Neural progenitor cell (in vitro differentiated cells): Measurements from ENCODE around the gene THSD4. TPM values are rescaled to one million over a fixed set of nuclear protein-coding genes. Genes with fewer than 3 reads are reported as not detected.

Experiments used
- DNase-seq: peaks from one replicate; pipeline ENCODE4 v3.0.0-alpha.2; 2016; ENCODE audit warnings: low spot score
- H2AFZ ChIP-seq: fragments of 200-600 bp; sonication (generic); replicated peaks from 2 replicates; pipeline ENCODE4 v1.6.1; 2016; ENCODE audit warnings: antibody characterized with exemption
- H3F3A ChIP-seq: fragments of 200-600 bp; sonication (generic); 2 replicates; pipeline ENCODE4 v1.6.1; 2016; ENCODE audit warnings: antibody characterized with exemption, low read depth
- H3K27ac ChIP-seq: fragments of 200-600 bp; sonication (generic); 2 replicates; pipeline ENCODE4 v1.5.1; 2016; ENCODE audit warnings: mild to moderate bottlenecking
- H3K27me3 ChIP-seq: fragments of 200-600 bp; sonication (generic); 2 replicates; pipeline ENCODE4 v1.6.1; 2016; ENCODE audit warnings: mild to moderate bottlenecking, moderate library complexity
- H3K36me3 ChIP-seq: fragments of 200-600 bp; sonication (generic); 2 replicates; pipeline ENCODE4 v1.5.1; 2016
- H3K4me1 ChIP-seq: fragments of 200-600 bp; sonication (generic); 2 replicates; pipeline ENCODE4 v1.6.1; 2016; ENCODE audit warnings: mixed run types
- H3K4me2 ChIP-seq: fragments of 200-600 bp; sonication (generic); 2 replicates; pipeline ENCODE4 v1.6.1; 2016
- H3K4me3 ChIP-seq: fragments of 200-600 bp; sonication (generic); 2 replicates; pipeline ENCODE4 v1.5.1; 2016
- H3K79me2 ChIP-seq: fragments of 200-600 bp; sonication (generic); 2 replicates; pipeline ENCODE4 v1.6.1; 2016; ENCODE audit warnings: low read depth
- H3K9ac ChIP-seq: fragments of 200-600 bp; sonication (generic); 2 replicates; pipeline ENCODE4 v1.6.1; 2016
- H3K9me3 ChIP-seq: fragments of 200-600 bp; sonication (generic); 2 replicates; pipeline ENCODE4 v1.5.1; 2016; ENCODE audit warnings: low read depth
- H4K20me1 ChIP-seq: fragments of 200-600 bp; sonication (generic); 2 replicates; pipeline ENCODE4 v1.6.1; 2016; ENCODE audit warnings: low read depth
- H3K27ac Mint-ChIP-seq: 3 replicates; pipeline ENCODE4 v1.8.0; 2021; ENCODE audit warnings: mixed read lengths
- H3K27me3 Mint-ChIP-seq: 2 replicates; pipeline ENCODE4 v1.8.0; 2022; ENCODE audit warnings: low read depth, mild to moderate bottlenecking, inconsistent platforms, moderate library complexity, mixed read lengths; ENCODE audit not compliant: insufficient read depth
- H3K36me3 Mint-ChIP-seq: 3 replicates; pipeline ENCODE4 v1.8.0; 2021; ENCODE audit warnings: mixed read lengths
- H3K4me1 Mint-ChIP-seq: 3 replicates; pipeline ENCODE4 v1.8.0; 2021; ENCODE audit warnings: mixed read lengths
- H3K4me3 Mint-ChIP-seq: 3 replicates; pipeline ENCODE4 v1.8.0; 2021; ENCODE audit warnings: mild to moderate bottlenecking, moderate library complexity, mixed read lengths
- H3K9me3 Mint-ChIP-seq: 3 replicates; pipeline ENCODE4 v1.8.0; 2020; ENCODE audit warnings: mixed read lengths
- CTCF ChIP-seq: fragments of 200-600 bp; sonication (generic); IDR thresholded peaks from 2 replicates; pipeline ENCODE4 v1.5.1; 2017; ENCODE audit warnings: antibody characterized with exemption, mild to moderate bottlenecking
- EZH2 ChIP-seq: fragments of 200-600 bp; sonication (generic); IDR thresholded peaks from 2 replicates; pipeline ENCODE4 v1.6.1; 2017; ENCODE audit warnings: antibody characterized with exemption, mild to moderate bottlenecking, moderate library complexity
- EZH2phosphoT487 ChIP-seq: fragments of 200-600 bp; sonication (generic); IDR thresholded peaks from 2 replicates; pipeline ENCODE4 v1.6.1; 2017; ENCODE audit warnings: antibody characterized with exemption
- total RNA-seq: library from RNA; depleted of rRNA; stranded (reverse); fragments of >200 nt; gene quantifications from 2 replicates; pipeline ENCODE4 v1.2.3, GENCODE V29; 2015; ENCODE audit warnings: low replicate concordance

THSD4 gene
- total RNA-seq, 1 donor from 2014 or later: 2.4 TPM

- Histone ChIP-seq H4K20me1 (no peaks in the 10 kb centered on the region), H3K27me3 (no peaks in the 10 kb centered on the region), H3K4me2 (no peak overlapping the region), H3K27ac (no peak overlapping the region), H3K4me3 (no peak overlapping the region), H3K4me1 (no peaks in the 10 kb centered on the region), H3K79me2 (no peaks in the 10 kb centered on the region), H3K9ac (no peak overlapping the region), H3F3A (no peaks in the 10 kb centered on the region), H3K9me3 (no peaks in the 10 kb centered on the region), H3K36me3 (no peaks in the 10 kb centered on the region), H2AFZ (no peak overlapping the region)
- Mint-ChIP-seq H3K4me1 (no peaks in the 10 kb centered on the region), H3K27me3 (no peaks in the 10 kb centered on the region), H3K9me3 (no peaks in the 10 kb centered on the region), H3K36me3 (no peaks in the 10 kb centered on the region), H3K4me3 (no peak overlapping the region), H3K27ac (no peak overlapping the region)
- DNase-seq: no peak
- TF ChIP-seq EZH2phosphoT487 (no peak), EZH2 (no peak), CTCF (no peak)
Measured at GRCh38 chr15:71565631-71566160, 450.4 kb downstream of the THSD4 start.

GRCh38 chr15:71566226-71566625 lies 451.0 kb downstream of the THSD4 start:
- H3K4me1 ChIP-seq: no peaks in the 10 kb centered on the region
- H4K20me1 ChIP-seq: no peaks in the 10 kb centered on the region
- no peaks in the 10 kb centered on the region for H3K36me3 ChIP-seq
- TF ChIP-seq EZH2 (no peak), EZH2phosphoT487 (no peak), CTCF (no peak)
- no peak overlapping the region for H3K27ac Mint-ChIP-seq
- H3K4me3 Mint-ChIP-seq: no peak overlapping the region
- no peaks in the 10 kb centered on the region for H3K27me3 ChIP-seq
- H3K9me3 Mint-ChIP-seq: no peaks in the 10 kb centered on the region
- no peak for DNase-seq
- H3K36me3 Mint-ChIP-seq: no peaks in the 10 kb centered on the region
- no peaks in the 10 kb centered on the region for H3K27me3 Mint-ChIP-seq
- no peak overlapping the region for H3K4me2 ChIP-seq
- H3K4me3 ChIP-seq: no peak overlapping the region
- H3K27ac ChIP-seq: no peak overlapping the region
- H3F3A ChIP-seq: no peaks in the 10 kb centered on the region
- H3K9me3 ChIP-seq: no peaks in the 10 kb centered on the region
- no peaks in the 10 kb centered on the region for H3K79me2 ChIP-seq
- no peak overlapping the region for H3K9ac ChIP-seq
- H3K4me1 Mint-ChIP-seq: no peaks in the 10 kb centered on the region
- H2AFZ ChIP-seq: no peak overlapping the region

- no peaks in the 10 kb centered on the region for H3K4me1 Mint-ChIP-seq
- DNase-seq: no peak
- H3K27ac Mint-ChIP-seq: no peak overlapping the region
- no peaks in the 10 kb centered on the region for H3K9me3 Mint-ChIP-seq
- H3K4me3 Mint-ChIP-seq: no peak overlapping the region
- Histone ChIP-seq H3K9me3 (no peaks in the 10 kb centered on the region), H4K20me1 (no peaks in the 10 kb centered on the region), H3K79me2 (no peaks in the 10 kb centered on the region), H3F3A (no peaks in the 10 kb centered on the region), H3K36me3 (no peaks in the 10 kb centered on the region), H3K9ac (no peak overlapping the region), H2AFZ (no peak overlapping the region), H3K27me3 (no peaks in the 10 kb centered on the region), H3K4me2 (no peak overlapping the region), H3K4me1 (no peaks in the 10 kb centered on the region), H3K4me3 (no peak overlapping the region), H3K27ac (no peak overlapping the region)
- H3K27me3 Mint-ChIP-seq: no peaks in the 10 kb centered on the region
- TF ChIP-seq EZH2phosphoT487 (no peak), CTCF (no peak), EZH2 (no peak)
- H3K36me3 Mint-ChIP-seq: no peaks in the 10 kb centered on the region
Measured at GRCh38 chr15:71567173-71567572, 451.9 kb downstream of the THSD4 start.
